ENCODE data around the gene DNM1.

DNA sequence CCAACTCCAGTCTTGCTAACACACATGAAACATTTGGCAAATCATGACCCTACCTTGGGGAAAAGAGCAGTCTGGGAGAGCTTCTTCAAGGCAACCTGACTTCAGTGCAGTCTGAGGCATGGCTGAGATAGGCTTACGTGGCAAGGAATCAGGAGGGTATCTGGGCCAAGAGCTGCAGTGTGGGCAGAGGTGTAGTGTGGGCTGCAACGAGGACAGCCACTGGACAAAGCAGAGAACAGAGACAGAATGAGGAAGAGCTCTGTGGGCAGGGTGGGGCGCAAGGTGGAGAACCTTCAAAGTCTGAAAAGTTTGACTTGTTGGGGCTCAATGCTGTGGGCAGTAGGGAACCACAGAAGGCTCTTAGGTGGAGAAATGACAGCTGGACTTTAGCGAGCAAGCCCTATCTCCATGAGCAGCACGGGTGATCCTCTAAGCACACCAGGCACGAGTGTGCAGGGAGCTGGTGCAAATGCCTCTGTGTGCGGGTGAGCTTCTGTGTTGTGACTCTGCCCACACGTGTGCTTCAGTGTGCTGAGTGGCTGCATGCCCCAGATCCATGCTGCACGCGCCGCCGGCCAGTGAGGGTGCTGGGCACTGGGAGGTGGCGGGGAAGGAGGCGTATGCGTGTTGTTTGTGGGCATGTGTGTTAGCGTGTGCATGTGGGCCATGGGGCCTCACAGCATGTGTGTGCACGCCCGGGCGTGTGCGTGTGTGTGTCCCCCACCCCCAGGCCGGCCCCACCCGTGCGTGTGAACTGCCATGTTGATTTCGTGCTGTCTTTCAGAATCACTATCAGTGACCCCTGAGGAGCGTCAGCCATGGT is 49.3 kb downstream of the DNM1 start:
- TF ChIP-seq, protein P1, sequence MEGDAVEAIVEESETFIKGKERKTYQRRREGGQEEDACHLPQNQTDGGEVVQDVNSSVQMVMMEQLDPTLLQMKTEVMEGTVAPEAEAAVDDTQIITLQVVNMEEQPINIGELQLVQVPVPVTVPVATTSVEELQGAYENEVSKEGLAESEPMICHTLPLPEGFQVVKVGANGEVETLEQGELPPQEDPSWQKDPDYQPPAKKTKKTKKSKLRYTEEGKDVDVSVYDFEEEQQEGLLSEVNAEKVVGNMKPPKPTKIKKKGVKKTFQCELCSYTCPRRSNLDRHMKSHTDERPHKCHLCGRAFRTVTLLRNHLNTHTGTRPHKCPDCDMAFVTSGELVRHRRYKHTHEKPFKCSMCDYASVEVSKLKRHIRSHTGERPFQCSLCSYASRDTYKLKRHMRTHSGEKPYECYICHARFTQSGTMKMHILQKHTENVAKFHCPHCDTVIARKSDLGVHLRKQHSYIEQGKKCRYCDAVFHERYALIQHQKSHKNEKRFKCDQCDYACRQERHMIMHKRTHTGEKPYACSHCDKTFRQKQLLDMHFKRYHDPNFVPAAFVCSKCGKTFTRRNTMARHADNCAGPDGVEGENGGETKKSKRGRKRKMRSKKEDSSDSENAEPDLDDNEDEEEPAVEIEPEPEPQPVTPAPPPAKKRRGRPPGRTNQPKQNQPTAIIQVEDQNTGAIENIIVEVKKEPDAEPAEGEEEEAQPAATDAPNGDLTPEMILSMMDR (IDR thresholded peaks at IDR 0.05; ENCODE audit: insufficient read depth, low read length) = no peak
- TF ChIP-seq, protein P2, sequence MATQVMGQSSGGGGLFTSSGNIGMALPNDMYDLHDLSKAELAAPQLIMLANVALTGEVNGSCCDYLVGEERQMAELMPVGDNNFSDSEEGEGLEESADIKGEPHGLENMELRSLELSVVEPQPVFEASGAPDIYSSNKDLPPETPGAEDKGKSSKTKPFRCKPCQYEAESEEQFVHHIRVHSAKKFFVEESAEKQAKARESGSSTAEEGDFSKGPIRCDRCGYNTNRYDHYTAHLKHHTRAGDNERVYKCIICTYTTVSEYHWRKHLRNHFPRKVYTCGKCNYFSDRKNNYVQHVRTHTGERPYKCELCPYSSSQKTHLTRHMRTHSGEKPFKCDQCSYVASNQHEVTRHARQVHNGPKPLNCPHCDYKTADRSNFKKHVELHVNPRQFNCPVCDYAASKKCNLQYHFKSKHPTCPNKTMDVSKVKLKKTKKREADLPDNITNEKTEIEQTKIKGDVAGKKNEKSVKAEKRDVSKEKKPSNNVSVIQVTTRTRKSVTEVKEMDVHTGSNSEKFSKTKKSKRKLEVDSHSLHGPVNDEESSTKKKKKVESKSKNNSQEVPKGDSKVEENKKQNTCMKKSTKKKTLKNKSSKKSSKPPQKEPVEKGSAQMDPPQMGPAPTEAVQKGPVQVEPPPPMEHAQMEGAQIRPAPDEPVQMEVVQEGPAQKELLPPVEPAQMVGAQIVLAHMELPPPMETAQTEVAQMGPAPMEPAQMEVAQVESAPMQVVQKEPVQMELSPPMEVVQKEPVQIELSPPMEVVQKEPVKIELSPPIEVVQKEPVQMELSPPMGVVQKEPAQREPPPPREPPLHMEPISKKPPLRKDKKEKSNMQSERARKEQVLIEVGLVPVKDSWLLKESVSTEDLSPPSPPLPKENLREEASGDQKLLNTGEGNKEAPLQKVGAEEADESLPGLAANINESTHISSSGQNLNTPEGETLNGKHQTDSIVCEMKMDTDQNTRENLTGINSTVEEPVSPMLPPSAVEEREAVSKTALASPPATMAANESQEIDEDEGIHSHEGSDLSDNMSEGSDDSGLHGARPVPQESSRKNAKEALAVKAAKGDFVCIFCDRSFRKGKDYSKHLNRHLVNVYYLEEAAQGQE (IDR thresholded peaks at IDR 0.05; ENCODE audit: insufficient replicate concordance, low read depth) = no peak
- no peak for TF ChIP-seq POLR2AphosphoS5 (IDR thresholded peaks at IDR 0.05; ENCODE audit: low read depth)
